ENCODE measurements around the gene TAF11L7. TPM values are rescaled to one million over a fixed set of nuclear protein-coding genes. Genes with fewer than 3 reads are reported as not detected.
"Not testable (repeated sequence)": the region's sequence is repeated elsewhere in the genome, so short reads cannot be mapped to it uniquely, and the experiment has no call there.

Gene TAF11L7
- total and polyA plus RNA-seq, 9 of the 15 experiments (the other 6 are each of a cell fraction or from before 2014, with no cell fraction given): 0.20 to 1.9 (median 0.27) TPM; not detected in 6

DNA sequence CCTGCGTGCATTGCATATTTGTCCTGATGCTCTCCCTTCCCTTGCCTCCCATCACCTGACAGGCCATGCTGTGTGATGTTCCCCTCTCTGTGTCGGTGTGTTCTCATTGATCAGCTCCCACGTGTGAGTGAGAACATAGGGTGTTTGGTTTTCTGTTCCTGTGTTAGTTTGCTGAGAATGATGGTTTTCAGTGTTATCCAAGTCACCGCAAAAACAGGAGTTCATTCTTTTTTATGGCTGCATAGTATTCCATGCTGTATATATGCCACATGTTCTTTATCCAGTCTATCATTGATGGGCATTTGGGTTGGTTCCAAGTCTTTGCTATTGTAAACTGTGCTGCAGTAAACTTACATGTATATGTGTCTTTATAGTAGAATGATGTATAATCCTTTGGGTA lies 21.9 kb upstream of the TAF11L7 start:
- H3K27ac ChIP-seq (ENCODE audit: extremely low read depth, low read depth, low read length); H4K20me1 ChIP-seq (replicated peaks; ENCODE audit: control insufficient read depth, insufficient read depth, low read length); H2AFZ ChIP-seq (ENCODE audit: low read depth, low read length); H3K9me3 ChIP-seq (replicated peaks; ENCODE audit: control insufficient read depth, insufficient read depth, low read depth, low read length); H3K27me3 ChIP-seq (ENCODE audit: control insufficient read depth in 2 of 2, insufficient read depth in 2 of 2, low read length in 2 of 2); POLR2A ChIA-PET; BruUV-seq (replicated peaks); DNase-seq (ENCODE audit: extremely low read depth in 1 of 4, low spot score in 3 of 4); H3K4me3 ChIP-seq; H3K9me1 ChIP-seq (ENCODE audit: control insufficient read depth, insufficient read depth, low read length); FAIRE-seq; H3K36me3 ChIP-seq (ENCODE audit: control insufficient read depth, insufficient read depth, low read length); CTCF ChIA-PET (ENCODE audit: low intra/inter-chr PET ratio); ATAC-seq; H3K9ac ChIP-seq (ENCODE audit: insufficient read depth in 1 of 2, low read depth in 2 of 2, low read length in 2 of 2); intact Hi-C loops (cut with micrococcal nuclease); H3K4me1 ChIP-seq (replicated peaks in 1 of 2; ENCODE audit: control insufficient read depth in 2 of 2, insufficient read depth in 2 of 2, low read length in 2 of 2); H3K4me2 ChIP-seq (ENCODE audit: insufficient read depth, low read length); H3K79me2 ChIP-seq (ENCODE audit: control insufficient read depth, insufficient read depth, low read length): not testable (repeated sequence)
- in situ Hi-C loops (cut with MboI): loop anchor here (5.0 kb wide), 1 partner anchor 80 kb away; the partner anchor contains the start of genes TAF11L5 and TAF11L6
- 5% methylated on average over 4 of the region's 4 CpGs for WGBS (ENCODE audit: insufficient coverage, low coverage, missing lambda C conversion rate)
- TF ChIP-seq ZNF146 (CRISPR knock-in tag; IDR thresholded peaks at IDR 0.05; ENCODE audit: unreplicated experiment): peak; percentile 61

DNA sequence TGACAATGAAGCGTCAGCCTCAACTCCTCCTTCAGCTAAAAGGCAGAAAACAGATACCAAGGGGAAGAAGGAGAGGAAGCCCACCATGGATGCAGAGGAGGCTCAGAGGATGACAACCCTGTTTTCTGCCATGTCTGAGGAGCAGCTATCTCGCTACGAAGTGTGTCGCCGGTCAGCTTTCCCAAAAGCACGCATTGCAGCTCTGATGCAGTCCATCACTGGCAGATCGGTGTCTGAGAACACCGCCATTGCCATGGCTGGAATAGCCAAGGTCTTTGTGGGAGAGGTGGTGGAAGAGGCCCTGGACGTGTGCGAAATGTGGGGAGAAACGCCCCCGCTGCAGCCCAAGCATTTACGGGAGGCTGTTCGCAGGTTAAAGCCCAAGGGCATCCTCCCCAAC lies 19.4 kb upstream of the TAF11L7 start:
- 1% methylated on average over 14 of the region's 14 CpGs for WGBS (ENCODE audit: insufficient coverage, low coverage, missing lambda C conversion rate)

DNA sequence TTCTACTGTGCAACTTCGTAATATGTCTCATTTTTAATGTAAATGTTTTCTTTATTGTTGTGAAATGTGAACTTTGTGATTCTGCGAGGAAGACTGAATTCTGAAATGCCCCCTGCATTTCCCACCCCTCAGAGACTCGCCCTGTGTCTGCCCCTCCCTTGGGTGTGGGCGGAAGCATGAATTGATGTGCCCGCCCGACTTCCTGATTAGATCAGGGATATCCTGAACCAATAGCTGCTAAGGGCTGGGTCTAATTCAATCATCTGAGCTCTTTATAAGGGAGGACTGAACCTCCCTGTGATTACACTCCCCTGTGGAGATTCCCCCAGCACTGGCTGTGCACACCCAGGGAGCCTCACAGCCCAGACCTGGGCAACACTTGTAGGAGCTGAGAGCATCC lies 18.3 kb upstream of the TAF11L7 start, which contains the start of gene TAF11L11:
TSS of gene TAF11L11 (plus strand) at position 304 of the 400 bp plus-strand sequence.
- H2AFZ ChIP-seq (ENCODE audit: low read depth, low read length); BruUV-seq (replicated peaks); H4K20me1 ChIP-seq (replicated peaks; ENCODE audit: control insufficient read depth, insufficient read depth, low read length); H3K27ac ChIP-seq (ENCODE audit: extremely low read depth, low read depth, low read length); H3K9ac ChIP-seq (ENCODE audit: insufficient read depth in 1 of 2, low read depth in 2 of 2, low read length in 2 of 2); in situ Hi-C loops (cut with MboI); H3K36me3 ChIP-seq (ENCODE audit: control insufficient read depth, insufficient read depth, low read length); CTCF ChIA-PET (ENCODE audit: low intra/inter-chr PET ratio); H3K79me2 ChIP-seq (ENCODE audit: control insufficient read depth, insufficient read depth, low read length); H3K9me1 ChIP-seq (ENCODE audit: control insufficient read depth, insufficient read depth, low read length); H3K9me3 ChIP-seq (replicated peaks; ENCODE audit: control insufficient read depth, insufficient read depth, low read depth, low read length); DNase-seq (ENCODE audit: extremely low read depth in 1 of 4, low spot score in 3 of 4); intact Hi-C loops (cut with micrococcal nuclease); POLR2A ChIA-PET; ATAC-seq; H3K4me3 ChIP-seq; H3K4me2 ChIP-seq (ENCODE audit: insufficient read depth, low read length); H3K4me1 ChIP-seq (replicated peaks in 1 of 2; ENCODE audit: control insufficient read depth in 2 of 2, insufficient read depth in 2 of 2, low read length in 2 of 2); H3K27me3 ChIP-seq (ENCODE audit: control insufficient read depth in 2 of 2, insufficient read depth in 2 of 2, low read length in 2 of 2); FAIRE-seq: not testable (repeated sequence)
- 0% methylated on average over 6 of the region's 6 CpGs for WGBS (ENCODE audit: insufficient coverage, low coverage, missing lambda C conversion rate)

More for the DNA sequence above, 19.4 kb upstream of the TAF11L7 start:
- Histone ChIP-seq H3K4me3 (no peak overlapping the region), H3K4me1 (replicated peaks in 1 of 2; ENCODE audit: control insufficient read depth in 2 of 2, insufficient read depth in 2 of 2, low read length in 2 of 2) (no peaks in the 10 kb centered on the region), H3K4me2 (ENCODE audit: insufficient read depth, low read length) (no peak overlapping the region), H4K20me1 (replicated peaks; ENCODE audit: control insufficient read depth, insufficient read depth, low read length) (no peaks in the 10 kb centered on the region), H3K79me2 (ENCODE audit: control insufficient read depth, insufficient read depth, low read length) (no peaks in the 10 kb centered on the region), H2AFZ (ENCODE audit: low read depth, low read length) (no peak overlapping the region), H3K9me1 (ENCODE audit: control insufficient read depth, insufficient read depth, low read length) (no peaks in the 10 kb centered on the region), H3K27me3 (ENCODE audit: control insufficient read depth in 2 of 2, insufficient read depth in 2 of 2, low read length in 2 of 2) (no peaks in the 10 kb centered on the region), H3K36me3 (ENCODE audit: control insufficient read depth, insufficient read depth, low read length) (no peaks in the 10 kb centered on the region), H3K9ac (ENCODE audit: insufficient read depth in 1 of 2, low read depth in 2 of 2, low read length in 2 of 2) (no peak overlapping the region), H3K27ac (ENCODE audit: extremely low read depth, low read depth, low read length) (no peak overlapping the region), H3K9me3 (replicated peaks; ENCODE audit: control insufficient read depth, insufficient read depth, low read depth, low read length) (no peaks in the 10 kb centered on the region)
- ChIA-PET CTCF (ENCODE audit: low intra/inter-chr PET ratio) (no interaction called here), POLR2A (no interaction called here)
- no peak for DNase-seq (ENCODE audit: extremely low read depth in 1 of 4, low spot score in 3 of 4)
- ATAC-seq: no peak
- BruUV-seq (replicated peaks): no TSS peak
- intact Hi-C loops (cut with micrococcal nuclease) (no loop called here), in situ Hi-C loops (cut with MboI) (loop anchor here (5.0 kb wide), 1 partner anchor 78 kb away; the partner anchor contains the start of genes TAF11L5 and TAF11L6)
- TF ChIP-seq HEY1 (CRISPR knock-in tag; IDR thresholded peaks at IDR 0.05; ENCODE audit: borderline replicate concordance) (no peak), ZKSCAN3 (CRISPR knock-in tag; IDR thresholded peaks at IDR 0.05) (no peak), TFAM (CRISPR knock-in tag; conservative IDR thresholded peaks at IDR 0.05) (no peak), TAF15 (IDR thresholded peaks at IDR 0.05; ENCODE audit: low read depth, low read length) (no peak), RBM25 (IDR thresholded peaks at IDR 0.05; ENCODE audit: low read depth, low read length, severe bottlenecking) (no peak)
- no peak for FAIRE-seq
